SK-N-SH (cell line): ENCODE data around the gene ZNF519. TPM values are rescaled to one million over a fixed set of nuclear protein-coding genes. Genes with fewer than 3 reads are reported as not detected.
"Not testable (repeated sequence)": the region's sequence is repeated elsewhere in the genome, so short reads cannot be mapped to it uniquely, and the experiment has no call there.

ENCODE experiments used
- CTCF ChIA-PET: fragments of 300-600, 350-600 bp; formaldehyde crosslinking; extraction: SDS; loops from one replicate; lab custom pipeline; 2021; lab: Yijun Ruan, JAX
- POLR2A ChIA-PET: fragments of 350-600 bp; sonication (Branson Sonifier 250); formaldehyde crosslinking; extraction: SDS; loops from one replicate; lab custom pipeline; 2020; ENCODE audit warnings: antibody characterized with exemption, inconsistent platforms; lab: Yijun Ruan, JAX
- DNase-seq: peaks from one replicate; pipeline ENCODE4 v3.0.0; 2012
- H2AFZ ChIP-seq: fragments of 200-600 bp; sonication (generic); 2 replicates; pipeline ENCODE4 v1.8.1; 2016; ENCODE audit warnings: antibody characterized with exemption, mild to moderate bottlenecking, low read depth
- H3F3A ChIP-seq: fragments of 200-600 bp; sonication (generic); replicated peaks from 2 replicates; pipeline ENCODE3; 2016; ENCODE audit warnings: antibody characterized with exemption, mild to moderate bottlenecking; ENCODE audit not compliant: insufficient read depth
- H3K27ac ChIP-seq, 2 experiments: fragments of 200-500 bp in 1 of 2; fragments of 200-600 bp in 1 of 2; sonication (Bioruptor generic) in 1 of 2; sonication (generic), shearing (Covaris generic) in 1 of 2; 2 replicates each; pipeline versions ENCODE4 v1.5.1 to v1.6.1; 2014 to 2016; ENCODE audit warnings: low read depth in 2 of 2, inconsistent platforms in 1 of 2, low read length in 1 of 2, mild to moderate bottlenecking in 1 of 2, mixed read lengths in 1 of 2
- H3K27me3 ChIP-seq: fragments of 200-600 bp; sonication (generic), shearing (Covaris generic); 2 replicates; pipeline ENCODE4 v1.6.1; 2016; ENCODE audit warnings: mixed run types; ENCODE audit not compliant: insufficient read depth
- H3K36me3 ChIP-seq, 2 experiments: fragments of 200-500 bp in 1 of 2; fragments of 200-600 bp in 1 of 2; sonication (Bioruptor generic) in 1 of 2; sonication (generic) in 1 of 2; replicated peaks in 1 of 2; 2 replicates each; pipeline versions ENCODE3 to v1.5.1; 2014 to 2016; ENCODE audit warnings: low read length in 1 of 2, mild to moderate bottlenecking in 1 of 2; ENCODE audit not compliant: insufficient read depth in 2 of 2, control insufficient read depth in 1 of 2
- H3K4me1 ChIP-seq, 2 experiments: fragments of 200-500 bp in 1 of 2; fragments of 200-600 bp in 1 of 2; sonication (Bioruptor generic) in 1 of 2; sonication (generic), shearing (Covaris generic) in 1 of 2; 2 replicates each; pipeline versions ENCODE4 v1.5.1 to v1.6.1; 2014 to 2016; ENCODE audit warnings: low read depth in 1 of 2, low read length in 1 of 2, mixed run types in 1 of 2; ENCODE audit not compliant: insufficient read depth in 2 of 2, control insufficient read depth in 1 of 2
- H3K4me2 ChIP-seq: fragments of 200-600 bp; sonication (generic), shearing (Covaris generic); 2 replicates; pipeline ENCODE4 v1.6.1; 2017; ENCODE audit warnings: mixed run types
- H3K4me3 ChIP-seq, 2 experiments: fragments of 200-500 bp in 1 of 2; fragments of 200-600 bp in 1 of 2; sonication (Bioruptor generic) in 1 of 2; sonication (generic), shearing (Covaris generic) in 1 of 2; 2 replicates each; pipeline versions ENCODE4 v1.5.1 to v1.8.1; 2014 to 2016; ENCODE audit warnings: low read depth in 2 of 2, inconsistent platforms in 1 of 2, low read length in 1 of 2, mild to moderate bottlenecking in 1 of 2, mixed read lengths in 1 of 2, moderate library complexity in 1 of 2
- H3K79me2 ChIP-seq: fragments of 200-600 bp; sonication (generic); 2 replicates; pipeline ENCODE4 v1.8.1; 2017; ENCODE audit warnings: mild to moderate bottlenecking; ENCODE audit not compliant: insufficient read depth
- H3K9ac ChIP-seq: fragments of 200-600 bp; sonication (generic); 2 replicates; pipeline ENCODE4 v1.6.1; 2017; ENCODE audit warnings: mixed run types
- H3K9me2 ChIP-seq: fragments of 200-600 bp; sonication (generic); 2 replicates; pipeline ENCODE4 v1.6.1; 2017; ENCODE audit warnings: mixed run types
- H3K9me3 ChIP-seq: fragments of 200-600 bp; sonication (generic); 2 replicates; pipeline ENCODE4 v1.6.1; 2017; ENCODE audit warnings: mixed run types, mild to moderate bottlenecking, moderate library complexity
- H4K20me1 ChIP-seq: fragments of 200-600 bp; sonication (generic); 2 replicates; pipeline ENCODE4 v1.6.1; 2017; ENCODE audit warnings: mild to moderate bottlenecking, mixed run types; ENCODE audit not compliant: insufficient read depth
- CHD2 ChIP-seq: fragments of 150-350 bp; IDR thresholded peaks from 2 replicates; pipeline ENCODE4 v1.6.1; 2018; ENCODE audit warnings: low read length; ENCODE audit not compliant: partially characterized antibody
- GABPA ChIP-seq: IDR thresholded peaks from 2 replicates; pipeline ENCODE4 v1.4.0; 2012; ENCODE audit warnings: low read depth, mild to moderate bottlenecking
- GATA2 ChIP-seq: sonication (generic); formaldehyde crosslinking; IDR thresholded peaks from 2 replicates; pipeline ENCODE4 v1.5.0; 2020; ENCODE audit warnings: mild to moderate bottlenecking, missing genetic modification reagents
- MXI1 ChIP-seq: IDR thresholded peaks from 2 replicates; pipeline ENCODE4 v1.6.1; 2012; ENCODE audit warnings: mild to moderate bottlenecking, low read depth, low read length, improper control_type of control experiment
- NFIC ChIP-seq: IDR thresholded peaks from 2 replicates; pipeline ENCODE4 v1.4.0; 2012; ENCODE audit warnings: borderline replicate concordance
- NRF1 ChIP-seq: IDR thresholded peaks from 2 replicates; pipeline ENCODE4 v1.6.1; 2012; ENCODE audit warnings: low read depth, mild to moderate bottlenecking, low read length
- POLR2AphosphoS5 ChIP-seq: IDR thresholded peaks from 2 replicates; pipeline ENCODE4 v1.6.1; 2012; ENCODE audit warnings: low read depth, low read length
- RCOR1 ChIP-seq: fragments of 150-350 bp; IDR thresholded peaks from 2 replicates; pipeline ENCODE4 v1.6.1; 2017; ENCODE audit warnings: antibody characterized with exemption, low read length
- RXRA ChIP-seq: IDR thresholded peaks from 2 replicates; pipeline ENCODE4 v1.4.0; 2012; ENCODE audit warnings: low read depth, mild to moderate bottlenecking, borderline replicate concordance
- SIN3A ChIP-seq: IDR thresholded peaks from 2 replicates; pipeline ENCODE4 v1.6.1; 2012; ENCODE audit warnings: low read depth, mild to moderate bottlenecking, low read length, moderate library complexity, borderline replicate concordance
- SMC3 ChIP-seq: IDR thresholded peaks from 2 replicates; pipeline ENCODE4 v1.6.1; 2012; ENCODE audit warnings: low read depth, low read length, improper control_type of control experiment
- TCF12 ChIP-seq: IDR thresholded peaks from 2 replicates; pipeline ENCODE4 v1.4.0; 2012
- TEAD4 ChIP-seq: IDR thresholded peaks from 2 replicates; pipeline ENCODE4 v1.4.0; 2012; ENCODE audit warnings: mild to moderate bottlenecking, borderline replicate concordance; ENCODE audit not compliant: insufficient read depth
- YY1 ChIP-seq: IDR thresholded peaks from 2 replicates; pipeline ENCODE4 v1.4.0; 2012; ENCODE audit warnings: low read depth, mild to moderate bottlenecking
- WGBS: methylation state at CpG from one replicate; pipeline ENCODE4 v1.1.6; 2017; ENCODE audit warnings: low lambda C conversion rate; 5-methylcytosine and 5-hydroxymethylcytosine counted together
- polyA plus RNA-seq, 3 experiments: library from polyadenylated mRNA; depleted of rRNA; stranded (reverse); fragments of >200 nt; gene quantifications; 2 replicates each; pipeline ENCODE4 v1.2.3, GENCODE V29; 2012
- TF ChIP-seq, protein P1 (sequence below): fragments of 150-350 bp; IDR thresholded peaks from 2 replicates; pipeline ENCODE4 v1.6.1; 2016; ENCODE audit warnings: mild to moderate bottlenecking, low read depth, low read length
- TF ChIP-seq, protein P2 (sequence below): IDR thresholded peaks from 2 replicates; pipeline ENCODE4; 2012
- TF ChIP-seq, protein P3 (sequence below): fragments of 150-350 bp; IDR thresholded peaks from 2 replicates; pipeline ENCODE4 v1.6.1; 2017; ENCODE audit warnings: antibody characterized with exemption, low read length, low read depth, borderline replicate concordance
- TF ChIP-seq, protein P4 (sequence below): IDR thresholded peaks from 2 replicates; pipeline ENCODE4 v1.6.1; 2012; ENCODE audit warnings: mild to moderate bottlenecking, low read depth, low read length, moderate library complexity

ZNF519 gene
- polyA plus RNA-seq (2012; rRNA removed), result 2.2 and 3.2 TPM in 2 replicates
- polyA plus RNA-seq (2012; cell fraction: cytosol; rRNA removed), result 2.2 and 2.3 TPM in 2 replicates
- 6.9 and 9.7 TPM in 2 replicates for polyA plus RNA-seq (2012; cell fraction: nucleus; rRNA removed)

DNA sequence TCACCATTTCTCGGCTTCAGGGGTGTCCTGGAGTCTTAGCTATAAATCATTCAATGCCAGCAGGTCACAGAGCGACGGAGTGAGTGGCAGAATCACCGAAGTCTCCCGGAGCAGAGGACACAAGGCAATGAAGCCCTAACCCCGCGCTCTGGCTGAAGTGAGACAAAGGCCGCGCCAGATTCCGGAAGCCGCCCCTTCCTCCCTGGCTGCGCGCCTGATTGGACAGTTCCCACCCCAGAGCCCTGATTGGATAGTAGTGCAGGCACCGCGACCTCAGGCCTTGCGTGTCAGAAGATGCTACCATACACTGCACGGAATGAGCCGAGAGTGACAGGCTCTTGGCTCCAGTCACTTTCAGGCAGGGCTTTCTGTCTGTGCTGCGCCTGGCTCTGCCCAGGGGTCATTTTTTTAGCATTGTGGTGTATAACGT, at the start of gene ZNF519:
ZNF519 (minus strand) TSS at position 165 of the 430 bp plus-strand sequence; CDS start at position 7, 158 bp downstream.
- peak within 1 kb of the TSS; percentile 97 for H2AFZ ChIP-seq
- CTCF ChIA-PET, result not testable (repeated sequence)
- peak; percentile 74 for TF ChIP-seq GABPA
- 0 out of 2 replicates have a peak, but pooled peaks have one; percentile 26 for TF ChIP-seq NRF1
- TF ChIP-seq, protein P1, sequence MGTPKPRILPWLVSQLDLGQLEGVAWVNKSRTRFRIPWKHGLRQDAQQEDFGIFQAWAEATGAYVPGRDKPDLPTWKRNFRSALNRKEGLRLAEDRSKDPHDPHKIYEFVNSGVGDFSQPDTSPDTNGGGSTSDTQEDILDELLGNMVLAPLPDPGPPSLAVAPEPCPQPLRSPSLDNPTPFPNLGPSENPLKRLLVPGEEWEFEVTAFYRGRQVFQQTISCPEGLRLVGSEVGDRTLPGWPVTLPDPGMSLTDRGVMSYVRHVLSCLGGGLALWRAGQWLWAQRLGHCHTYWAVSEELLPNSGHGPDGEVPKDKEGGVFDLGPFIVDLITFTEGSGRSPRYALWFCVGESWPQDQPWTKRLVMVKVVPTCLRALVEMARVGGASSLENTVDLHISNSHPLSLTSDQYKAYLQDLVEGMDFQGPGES, result peak; percentile 67
- TF ChIP-seq NFIC, result peak; percentile 24; the same call in 1 of the 2 replicates
- TF ChIP-seq POLR2AphosphoS5, result peak; percentile 17; the same call in 1 of the 2 replicates
- TF ChIP-seq SIN3A, result peak; percentile 70; the same call in 1 of the 2 replicates
- peak; percentile 79 for TF ChIP-seq CHD2
- peak; percentile 66 for TF ChIP-seq MXI1
- TF ChIP-seq, protein P2, sequence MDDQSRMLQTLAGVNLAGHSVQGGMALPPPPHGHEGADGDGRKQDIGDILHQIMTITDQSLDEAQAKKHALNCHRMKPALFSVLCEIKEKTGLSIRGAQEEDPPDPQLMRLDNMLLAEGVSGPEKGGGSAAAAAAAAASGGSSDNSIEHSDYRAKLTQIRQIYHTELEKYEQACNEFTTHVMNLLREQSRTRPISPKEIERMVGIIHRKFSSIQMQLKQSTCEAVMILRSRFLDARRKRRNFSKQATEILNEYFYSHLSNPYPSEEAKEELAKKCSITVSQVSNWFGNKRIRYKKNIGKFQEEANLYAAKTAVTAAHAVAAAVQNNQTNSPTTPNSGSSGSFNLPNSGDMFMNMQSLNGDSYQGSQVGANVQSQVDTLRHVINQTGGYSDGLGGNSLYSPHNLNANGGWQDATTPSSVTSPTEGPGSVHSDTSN, result peak; percentile 98
- TF ChIP-seq, all 33 proteins: peak for 9; not testable (repeated sequence) for 24

DNA sequence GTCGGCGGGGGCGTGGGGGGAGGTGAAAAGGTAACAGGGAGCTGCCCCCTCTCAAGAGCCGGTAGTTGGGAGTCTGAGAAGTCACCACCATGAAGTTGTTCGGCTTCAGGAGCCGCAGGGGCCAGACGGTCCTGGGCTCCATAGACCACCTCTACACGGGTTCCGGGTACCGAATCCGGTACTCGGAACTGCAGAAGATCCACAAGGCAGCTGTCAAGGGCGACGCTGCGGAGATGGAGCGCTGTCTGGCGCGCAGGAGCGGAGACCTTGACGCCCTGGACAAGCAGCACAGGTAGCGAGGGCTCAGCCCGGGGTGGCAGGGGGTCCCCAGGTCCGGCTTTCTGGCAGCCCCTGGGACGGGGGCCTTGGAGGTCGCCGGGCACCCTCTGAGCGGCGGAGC, 47.1 kb upstream of the ZNF519 start:
- Histone ChIP-seq H3K4me2 (peak overlapping the region; percentile 86; the same call in 1 of the 2 replicates), H3K4me1 (no peaks in the 10 kb centered on the region; a peak in 1 of 4 replicates), H3F3A (peaks cover 3% of the 10 kb centered on the region), H3K9me2 (no peaks in the 10 kb centered on the region), H3K27me3 (peaks cover 8% of the 10 kb centered on the region; the same call in 1 of the 2 replicates)
- CTCF ChIA-PET, result interaction anchor here (0.7 to 1.0 kb wide), 3 partner anchors 10 to 93 kb away, joined by 3 to 4 read pairs (median 3); no protein-coding TSS in a partner anchor
- POLR2A ChIA-PET, result no interaction called here
- TF ChIP-seq RXRA, result no peak
- TF ChIP-seq POLR2AphosphoS5, result no peak
- no peak for TF ChIP-seq GATA2
- TF ChIP-seq, protein P2, result no peak
- TF ChIP-seq, protein P3, sequence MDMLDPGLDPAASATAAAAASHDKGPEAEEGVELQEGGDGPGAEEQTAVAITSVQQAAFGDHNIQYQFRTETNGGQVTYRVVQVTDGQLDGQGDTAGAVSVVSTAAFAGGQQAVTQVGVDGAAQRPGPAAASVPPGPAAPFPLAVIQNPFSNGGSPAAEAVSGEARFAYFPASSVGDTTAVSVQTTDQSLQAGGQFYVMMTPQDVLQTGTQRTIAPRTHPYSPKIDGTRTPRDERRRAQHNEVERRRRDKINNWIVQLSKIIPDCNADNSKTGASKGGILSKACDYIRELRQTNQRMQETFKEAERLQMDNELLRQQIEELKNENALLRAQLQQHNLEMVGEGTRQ, result no peak
- TF ChIP-seq RCOR1, result no peak
- TF ChIP-seq SMC3, result no peak
- TF ChIP-seq, protein P4, sequence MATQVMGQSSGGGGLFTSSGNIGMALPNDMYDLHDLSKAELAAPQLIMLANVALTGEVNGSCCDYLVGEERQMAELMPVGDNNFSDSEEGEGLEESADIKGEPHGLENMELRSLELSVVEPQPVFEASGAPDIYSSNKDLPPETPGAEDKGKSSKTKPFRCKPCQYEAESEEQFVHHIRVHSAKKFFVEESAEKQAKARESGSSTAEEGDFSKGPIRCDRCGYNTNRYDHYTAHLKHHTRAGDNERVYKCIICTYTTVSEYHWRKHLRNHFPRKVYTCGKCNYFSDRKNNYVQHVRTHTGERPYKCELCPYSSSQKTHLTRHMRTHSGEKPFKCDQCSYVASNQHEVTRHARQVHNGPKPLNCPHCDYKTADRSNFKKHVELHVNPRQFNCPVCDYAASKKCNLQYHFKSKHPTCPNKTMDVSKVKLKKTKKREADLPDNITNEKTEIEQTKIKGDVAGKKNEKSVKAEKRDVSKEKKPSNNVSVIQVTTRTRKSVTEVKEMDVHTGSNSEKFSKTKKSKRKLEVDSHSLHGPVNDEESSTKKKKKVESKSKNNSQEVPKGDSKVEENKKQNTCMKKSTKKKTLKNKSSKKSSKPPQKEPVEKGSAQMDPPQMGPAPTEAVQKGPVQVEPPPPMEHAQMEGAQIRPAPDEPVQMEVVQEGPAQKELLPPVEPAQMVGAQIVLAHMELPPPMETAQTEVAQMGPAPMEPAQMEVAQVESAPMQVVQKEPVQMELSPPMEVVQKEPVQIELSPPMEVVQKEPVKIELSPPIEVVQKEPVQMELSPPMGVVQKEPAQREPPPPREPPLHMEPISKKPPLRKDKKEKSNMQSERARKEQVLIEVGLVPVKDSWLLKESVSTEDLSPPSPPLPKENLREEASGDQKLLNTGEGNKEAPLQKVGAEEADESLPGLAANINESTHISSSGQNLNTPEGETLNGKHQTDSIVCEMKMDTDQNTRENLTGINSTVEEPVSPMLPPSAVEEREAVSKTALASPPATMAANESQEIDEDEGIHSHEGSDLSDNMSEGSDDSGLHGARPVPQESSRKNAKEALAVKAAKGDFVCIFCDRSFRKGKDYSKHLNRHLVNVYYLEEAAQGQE, result no peak
- no peak for TF ChIP-seq TCF12
- no peak for TF ChIP-seq SIN3A
- TF ChIP-seq GABPA, result no peak
- no peak for TF ChIP-seq TEAD4
- TF ChIP-seq YY1, result no peak
- TF ChIP-seq, all 33 proteins: peak for 0
- Histone ChIP-seq H3K9me3 (no peaks in the 10 kb centered on the region), H3K9ac (no peak overlapping the region), H4K20me1 (no peaks in the 10 kb centered on the region), H3K79me2 (no peaks in the 10 kb centered on the region), H2AFZ (no peak overlapping the region), H3K36me3 (no peaks in the 10 kb centered on the region), H3K27ac (no peak overlapping the region), H3K4me3 (peak overlapping the region in 1 of 2 experiments; percentile 42; a peak in 2 of 4 replicates)
- 15% methylated on average over 5 of the region's 28 CpGs for WGBS
- no peak for DNase-seq

More for the DNA sequence above, at the start of gene ZNF519:
- Histone ChIP-seq H3K9ac (peak within 1 kb of the TSS; percentile 69), H3K4me2 (peak within 1 kb of the TSS; percentile 74), H3K4me3 (peak within 1 kb of the TSS; percentile 67 to 71), H3K79me2 (peaks cover 18% of the 10 kb centered on the region)
- H3K4me1 ChIP-seq, H3K27me3 ChIP-seq, H3F3A ChIP-seq, H3K9me2 ChIP-seq, H3K27ac ChIP-seq, H3K9me3 ChIP-seq, POLR2A ChIA-PET, H4K20me1 ChIP-seq, H3K36me3 ChIP-seq: not testable (repeated sequence)
- DNase-seq, result peak; percentile 82
- WGBS, result 2% methylated on average over 16 of the region's 20 CpGs
